Bronchus fibroblast of lung (primary cell): ENCODE data around the gene CEP41. TPM values are rescaled to one million over a fixed set of nuclear protein-coding genes. Genes with fewer than 3 reads are reported as not detected.

Experiments used
- total RNA-seq: library from RNA; depleted of rRNA; stranded (reverse); fragments of >200 nt; gene quantifications from 2 replicates; pipeline ENCODE4 v1.2.3, GENCODE V29; 2015

CEP41 gene, protein sequence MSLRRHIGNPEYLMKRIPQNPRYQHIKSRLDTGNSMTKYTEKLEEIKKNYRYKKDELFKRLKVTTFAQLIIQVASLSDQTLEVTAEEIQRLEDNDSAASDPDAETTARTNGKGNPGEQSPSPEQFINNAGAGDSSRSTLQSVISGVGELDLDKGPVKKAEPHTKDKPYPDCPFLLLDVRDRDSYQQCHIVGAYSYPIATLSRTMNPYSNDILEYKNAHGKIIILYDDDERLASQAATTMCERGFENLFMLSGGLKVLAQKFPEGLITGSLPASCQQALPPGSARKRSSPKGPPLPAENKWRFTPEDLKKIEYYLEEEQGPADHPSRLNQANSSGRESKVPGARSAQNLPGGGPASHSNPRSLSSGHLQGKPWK
- 21.7 and 23.5 TPM in 2 replicates for total RNA-seq

DNA sequence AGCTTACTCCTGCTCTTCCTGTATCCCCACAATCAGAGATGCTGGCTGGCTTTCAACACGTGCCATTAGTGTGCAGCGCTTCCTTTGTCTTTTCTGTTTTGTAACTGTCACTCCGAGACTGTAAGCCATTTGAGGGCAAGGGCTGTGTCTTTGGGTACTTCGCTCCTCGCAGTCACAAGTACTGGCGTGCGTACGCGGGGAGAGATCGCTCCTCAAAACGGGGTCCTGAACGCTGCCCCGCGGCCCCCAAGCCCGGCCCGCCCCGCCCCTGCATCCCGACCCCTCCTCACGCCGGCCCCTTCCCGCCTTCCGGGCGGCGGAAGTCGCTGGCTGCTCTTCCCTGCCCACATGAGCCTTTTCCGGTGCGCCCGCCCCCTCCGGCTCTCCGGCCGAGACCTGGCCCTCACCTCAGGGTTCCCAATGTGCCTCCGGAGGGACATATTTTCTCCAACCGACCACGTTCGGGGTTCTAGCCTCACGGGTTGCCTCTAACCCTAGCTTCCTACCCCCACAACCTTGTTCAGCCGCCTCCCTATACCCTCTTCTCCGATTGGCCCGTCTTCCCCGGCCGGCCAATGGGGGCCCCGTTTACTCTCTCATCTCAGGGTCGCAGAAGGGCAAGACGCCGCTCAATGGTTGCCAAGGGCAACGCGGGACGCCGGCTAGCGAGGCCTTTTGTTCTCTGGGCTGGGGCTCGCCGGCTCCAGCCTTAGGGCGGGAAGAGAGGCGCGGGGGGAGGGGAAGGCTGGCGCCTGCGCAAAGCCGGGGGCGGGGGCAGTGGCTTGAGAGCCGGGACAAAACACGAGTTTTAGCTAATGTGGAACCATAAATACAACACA, at the start of gene CEP41:
TSS of gene CEP41 (minus strand) at position 490 of the 839 bp plus-strand sequence. CDS start at position 440, 50 bp downstream.

DNA sequence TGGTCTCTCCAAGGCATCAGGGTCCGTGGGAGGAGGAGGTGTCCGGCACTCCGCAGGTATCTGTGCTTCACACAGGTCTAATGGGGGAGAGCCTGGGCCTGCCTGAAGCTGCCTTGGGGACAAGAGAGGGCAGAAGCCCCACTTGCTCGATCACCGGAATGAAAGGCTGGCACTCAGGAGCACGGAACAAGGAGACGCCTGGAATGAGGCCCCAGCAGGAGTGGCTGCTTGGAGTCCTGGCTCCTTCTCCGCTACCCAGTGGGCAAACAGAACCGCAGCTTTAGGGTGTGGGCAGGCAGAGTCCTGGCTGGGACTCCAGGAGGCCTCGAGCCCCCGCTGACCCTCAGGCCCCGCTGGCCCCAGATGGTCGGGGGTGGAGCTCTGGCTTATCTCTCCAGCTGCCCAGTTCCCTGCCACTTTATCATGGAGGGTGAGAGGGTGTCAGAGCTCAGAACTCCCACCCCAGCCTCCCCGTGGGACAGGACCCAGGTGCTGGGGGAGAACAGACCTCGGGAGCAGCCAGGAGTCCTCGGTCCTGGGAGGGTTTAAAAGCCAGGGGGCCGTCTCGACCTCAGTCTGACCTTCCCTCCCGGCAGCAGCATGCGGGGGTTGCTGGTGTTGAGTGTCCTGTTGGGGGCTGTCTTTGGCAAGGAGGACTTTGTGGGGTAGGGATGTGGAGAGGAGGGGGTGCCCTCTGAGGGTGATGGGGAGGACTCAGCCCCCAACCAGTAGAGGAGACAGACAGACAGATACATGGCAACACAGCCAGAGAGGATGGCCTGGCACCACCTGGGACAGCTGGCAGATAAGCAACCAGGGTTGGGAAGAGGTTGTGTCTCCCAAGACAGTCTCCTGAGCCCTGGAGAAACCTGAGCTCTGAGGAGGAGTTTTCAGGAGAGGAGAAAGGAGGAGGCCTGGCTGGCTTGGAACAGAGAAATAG, 60.6 kb downstream of the CEP41 start, which contains the start of gene CPA1:
TSS of gene CPA1 (plus strand) at position 574 of the 940 bp plus-strand sequence. CDS start at position 601, 27 bp downstream.

DNA sequence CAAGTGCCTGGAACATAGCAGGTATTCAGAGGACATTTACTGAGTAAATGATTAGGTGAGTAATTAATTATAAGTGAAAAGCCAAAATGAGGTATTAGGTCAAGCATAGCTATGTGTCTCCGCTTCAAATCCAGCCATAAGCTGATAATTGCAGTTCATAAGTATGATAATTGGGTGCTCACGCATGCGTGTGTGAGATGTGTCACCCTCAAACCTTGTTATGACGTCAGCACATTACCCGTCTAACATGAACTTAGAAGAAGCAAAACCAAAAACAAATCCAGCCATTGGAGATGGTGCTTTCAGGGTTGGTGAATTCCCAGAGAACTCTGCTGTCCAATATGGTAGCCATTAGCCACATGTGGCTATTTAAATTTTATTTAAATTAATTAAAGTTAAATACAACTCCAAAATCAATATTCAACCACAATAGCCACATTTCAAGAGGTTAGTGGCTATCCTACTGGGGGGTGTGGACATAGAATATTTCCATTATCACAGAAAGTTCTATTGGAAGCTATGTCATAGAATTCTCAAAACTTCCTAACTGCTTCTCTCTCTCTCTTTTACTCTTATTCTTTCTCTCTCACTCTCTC, 96.4 kb downstream of the CEP41 start, which contains the start of gene CPA5:
TSS of gene CPA5 (plus strand) at position 546 of the 596 bp plus-strand sequence. CDS start 1,670 bp downstream, outside the sequence.

Other genes with a start within 250 kb of the CEP41 start
- 13.1 and 13.6 TPM in 2 replicates for gene TMEM209, start 235.6 kb downstream of the CEP41 start, total RNA-seq
- 0.15 TPM in 1 of 2 replicates, not detected in the other for gene SSMEM1, start 233.2 kb downstream of the CEP41 start, total RNA-seq
- not detected in 2 replicates for gene CPA2, start 174.2 kb downstream of the CEP41 start, total RNA-seq
- gene CPA4, start 147.9 kb downstream of the CEP41 start, total RNA-seq: 26.7 and 28.1 TPM in 2 replicates
- gene CPA5, start 96.2 kb downstream of the CEP41 start, total RNA-seq: not detected in 2 replicates
- gene CPA1, start 60.5 kb downstream of the CEP41 start, total RNA-seq: under 0.01 TPM in 1 of 2 replicates, not detected in the other
- 82.5 and 84.1 TPM in 2 replicates for gene MEST, start 51.1 kb upstream of the CEP41 start, total RNA-seq
- gene COPG2, start 227.7 kb upstream of the CEP41 start, total RNA-seq: 23.3 and 23.9 TPM in 2 replicates
- not detected in 2 replicates for gene TSGA13, start 245.5 kb upstream of the CEP41 start, total RNA-seq